RPMI8226 (cell line): ENCODE data around the gene TBC1D3L.
"Not testable (repeated sequence)": the region's sequence is repeated elsewhere in the genome, so short reads cannot be mapped to it uniquely, and the experiment has no call there.

ENCODE experiments used
- DNase-seq: peaks from one replicate; pipeline ENCODE4 v3.0.0-alpha.2; 2015

TBC1D3L gene

DNA sequence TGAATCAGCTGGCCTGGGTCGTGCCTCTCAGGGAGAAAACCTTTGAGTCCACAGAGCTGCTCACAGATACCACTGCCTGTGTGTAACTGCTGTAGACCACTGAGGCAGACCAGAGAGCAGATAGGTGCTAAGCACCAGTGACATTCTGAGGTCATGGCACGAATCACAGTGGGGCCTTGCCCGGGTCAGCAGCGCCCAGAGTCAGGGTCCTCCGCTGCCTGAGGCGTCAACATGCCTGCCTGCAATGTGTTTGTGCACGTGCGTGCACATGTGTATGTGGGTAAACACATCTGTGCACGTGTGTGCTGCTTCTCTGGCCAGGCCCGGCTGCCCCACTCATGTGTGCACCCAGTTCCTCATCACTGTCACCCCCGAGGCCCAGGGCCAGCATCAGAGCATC is at the start of gene TBC1D3L:
Gene TBC1D3L (minus strand): TSS at position 101 of the 400 bp plus-strand sequence. CDS start 1,540 bp downstream, outside the sequence.
- not testable (repeated sequence) for DNase-seq

DNA sequence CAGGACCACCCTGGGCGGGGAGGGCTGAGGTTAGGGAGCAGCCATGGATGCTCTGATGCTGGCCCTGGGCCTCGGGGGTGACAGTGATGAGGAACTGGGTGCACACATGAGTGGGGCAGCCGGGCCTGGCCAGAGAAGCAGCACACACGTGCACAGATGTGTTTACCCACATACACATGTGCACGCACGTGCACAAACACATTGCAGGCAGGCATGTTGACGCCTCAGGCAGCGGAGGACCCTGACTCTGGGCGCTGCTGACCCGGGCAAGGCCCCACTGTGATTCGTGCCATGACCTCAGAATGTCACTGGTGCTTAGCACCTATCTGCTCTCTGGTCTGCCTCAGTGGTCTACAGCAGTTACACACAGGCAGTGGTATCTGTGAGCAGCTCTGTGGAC is 14.8 kb upstream of the TBC1D3L start, which contains the start of gene TBC1D3D:
Gene TBC1D3D (plus strand): TSS at position 301 of the 400 bp plus-strand sequence. CDS start 1,585 bp downstream, outside the sequence.
- not testable (repeated sequence) for DNase-seq
